Skeletal muscle tissue (tissue), 4 donors: ENCODE measurements around the gene GMEB1. TPM values are rescaled to one million over a fixed set of nuclear protein-coding genes. Genes with fewer than 3 reads are reported as not detected.
"Not testable (repeated sequence)": the region's sequence is repeated elsewhere in the genome, so short reads cannot be mapped to it uniquely, and the experiment has no call there.

Experiments used
- H3K27ac ChIP-seq: one replicate; pipeline ENCODE4 v1.7.0; 2013; ENCODE audit warnings: mild to moderate bottlenecking, low read depth, low read length, inconsistent platforms
- H3K27me3 ChIP-seq, 3 donors: one replicate each; pipeline ENCODE4 v1.7.0; 2013; ENCODE audit warnings: low read length in 3 of 3; ENCODE audit not compliant: control insufficient read depth in 3 of 3, insufficient read depth in 3 of 3
- H3K36me3 ChIP-seq, 3 donors: one replicate each; pipeline ENCODE4 v1.7.0; 2013; ENCODE audit warnings: low read length in 3 of 3; ENCODE audit not compliant: control insufficient read depth in 3 of 3, insufficient read depth in 3 of 3
- H3K4me1 ChIP-seq, 3 donors: one replicate each; pipeline ENCODE4 v1.7.0; 2013; ENCODE audit warnings: low read length in 3 of 3, mild to moderate bottlenecking in 3 of 3; ENCODE audit not compliant: control insufficient read depth in 3 of 3, insufficient read depth in 3 of 3
- H3K4me3 ChIP-seq, 3 donors: one replicate each; pipeline ENCODE4 v1.7.0; 2013; ENCODE audit warnings: low read length in 3 of 3
- H3K9ac ChIP-seq, 3 donors: one replicate each; pipeline ENCODE4 v1.7.0; 2013; ENCODE audit warnings: low read length in 3 of 3, mild to moderate bottlenecking in 3 of 3, moderate library complexity in 2 of 3, low read depth in 1 of 3
- H3K9me3 ChIP-seq, 3 donors: one replicate each; pipeline ENCODE4 v1.7.0; 2013; ENCODE audit warnings: low read length in 3 of 3; ENCODE audit not compliant: control insufficient read depth in 3 of 3
- total RNA-seq: library from RNA; depleted of rRNA; stranded (reverse); fragments of >200 nt; gene quantifications from one replicate; pipeline ENCODE4 v1.2.3, GENCODE V29; 2014
- donor health status: Osteomylitis.

The GMEB1 gene
- total RNA-seq, 1 donor from 2014 or later = 4.7 TPM

- no peaks in the 10 kb centered on the region for H3K36me3 ChIP-seq
- H3K27ac ChIP-seq = no peak overlapping the region
- peaks cover 7 to 13% (median 11%) of the 10 kb centered on the region in 3 donors for H3K4me1 ChIP-seq
Measured at GRCh38 chr1:28671254-28671780, 2.7 kb downstream of the GMEB1 start.

GRCh38 chr1:28672971-28673370 is 4.4 kb downstream of the GMEB1 start:
- H3K4me1 ChIP-seq = peaks cover 6 to 12% (median 11%) of the 10 kb centered on the region in 3 donors
- not testable (repeated sequence) for H3K4me3 ChIP-seq, H3K9me3 ChIP-seq, H3K9ac ChIP-seq, H3K36me3 ChIP-seq, H3K27ac ChIP-seq, H3K27me3 ChIP-seq

More at GRCh38 chr1:28671254-28671780, 2.7 kb downstream of the GMEB1 start:
- Histone ChIP-seq H3K4me3 (no peak overlapping the region), H3K27me3 (no peaks in the 10 kb centered on the region), H3K9me3 (no peaks in the 10 kb centered on the region), H3K9ac (no peak overlapping the region)

- Histone ChIP-seq H3K36me3 (no peaks in the 10 kb centered on the region), H3K4me1 (peaks cover 0 to 4% (median 0%) of the 10 kb centered on the region in 3 donors), H3K27ac (peak overlapping the region; percentile 78), H3K9me3 (no peaks in the 10 kb centered on the region), H3K9ac (peak overlapping the region in 1 of 3 donors; percentile 19), H3K4me3 (peak overlapping the region in 1 of 3 donors; percentile 30), H3K27me3 (no peaks in the 10 kb centered on the region)
Measured at GRCh38 chr1:28675924-28676257, 7.3 kb downstream of the GMEB1 start.

- Histone ChIP-seq H3K4me3 (no peak overlapping the region), H3K4me1 (peaks cover 0 to 4% (median 0%) of the 10 kb centered on the region in 3 donors), H3K9me3 (no peaks in the 10 kb centered on the region), H3K9ac (no peak overlapping the region), H3K36me3 (peaks cover 4 to 12% (median 11%) of the 10 kb centered on the region in 3 donors), H3K27ac (no peak overlapping the region), H3K27me3 (no peaks in the 10 kb centered on the region)
Measured at GRCh38 chr1:28680151-28680550, 11.6 kb downstream of the GMEB1 start.

GRCh38 chr1:28682840-28683239 is 14.3 kb downstream of the GMEB1 start:
- Histone ChIP-seq H3K9me3 (no peaks in the 10 kb centered on the region), H3K4me1 (no peaks in the 10 kb centered on the region), H3K36me3 (peaks cover 6 to 17% (median 12%) of the 10 kb centered on the region in 3 donors), H3K9ac (no peak overlapping the region), H3K4me3 (no peak overlapping the region), H3K27me3 (no peaks in the 10 kb centered on the region), H3K27ac (no peak overlapping the region)

- H3K36me3 ChIP-seq = peaks cover 6 to 17% (median 12%) of the 10 kb centered on the region in 3 donors
- H3K27ac ChIP-seq = no peak overlapping the region
- no peaks in the 10 kb centered on the region for H3K27me3 ChIP-seq
- H3K4me1 ChIP-seq = no peaks in the 10 kb centered on the region
- no peaks in the 10 kb centered on the region for H3K9me3 ChIP-seq
- no peak overlapping the region for H3K4me3 ChIP-seq
- H3K9ac ChIP-seq = no peak overlapping the region
Measured at GRCh38 chr1:28684937-28685336, 16.4 kb downstream of the GMEB1 start.

GRCh38 chr1:28691627-28692026 is 23.0 kb downstream of the GMEB1 start:
- H3K4me3 ChIP-seq, H3K4me1 ChIP-seq, H3K27ac ChIP-seq, H3K9ac ChIP-seq, H3K27me3 ChIP-seq, H3K9me3 ChIP-seq: not testable (repeated sequence)
- H3K36me3 ChIP-seq = peaks cover under 1 to 18% (median 11%) of the 10 kb centered on the region in 3 donors

- Histone ChIP-seq H3K36me3 (peaks cover 24 to 38% (median 30%) of the 10 kb centered on the region in 3 donors), H3K27ac (no peak overlapping the region), H3K9me3 (no peaks in the 10 kb centered on the region), H3K9ac (no peak overlapping the region), H3K4me1 (no peaks in the 10 kb centered on the region), H3K27me3 (no peaks in the 10 kb centered on the region), H3K4me3 (no peak overlapping the region)
Measured at GRCh38 chr1:28703629-28704028, 35.0 kb downstream of the GMEB1 start.

- Histone ChIP-seq H3K9me3 (no peaks in the 10 kb centered on the region), H3K27me3 (no peaks in the 10 kb centered on the region), H3K9ac (no peak overlapping the region), H3K36me3 (peaks cover 16 to 24% (median 23%) of the 10 kb centered on the region in 3 donors), H3K4me1 (peaks cover 7 to 9% (median 8%) of the 10 kb centered on the region in 3 donors), H3K4me3 (no peak overlapping the region), H3K27ac (no peak overlapping the region)
Measured at GRCh38 chr1:28716336-28716735, 47.8 kb downstream of the GMEB1 start.

GRCh38 chr1:28718166-28718565 is 49.6 kb downstream of the GMEB1 start:
- Histone ChIP-seq H3K4me3 (no peak overlapping the region), H3K27me3 (no peaks in the 10 kb centered on the region), H3K4me1 (peaks cover 7 to 9% (median 8%) of the 10 kb centered on the region in 3 donors), H3K36me3 (peaks cover 10 to 14% (median 14%) of the 10 kb centered on the region in 3 donors), H3K9me3 (no peaks in the 10 kb centered on the region), H3K9ac (no peak overlapping the region), H3K27ac (no peak overlapping the region)
